Spleen (tissue), 11 donors: ENCODE data around the gene TTF2. TPM values are rescaled to one million over a fixed set of nuclear protein-coding genes. Genes with fewer than 3 reads are reported as not detected.

Source experiments
- DNase-seq: peaks from one replicate; pipeline ENCODE4 v3.0.0-alpha.2; 2020
- H3K27ac ChIP-seq, 8 donors: fragments of 200-600 bp; sonication (generic) in 7 of 8; 1 replicate in 4 of 8; 2 replicates in 4 of 8; pipeline versions ENCODE4 v1.5.0 to v1.8.0; 2016 to 2021; ENCODE audit warnings: inconsistent platforms in 4 of 8, mild to moderate bottlenecking in 4 of 8, moderate library complexity in 1 of 8
- H3K27me3 ChIP-seq, 7 donors: fragments of 200-600 bp; sonication (generic) in 6 of 7; replicated peaks in 1 of 7; 1 replicate in 4 of 7; 2 replicates in 3 of 7; pipeline versions ENCODE4 v1.5.0 to v1.8.0; 2016 to 2021; ENCODE audit warnings: inconsistent platforms in 3 of 7, mild to moderate bottlenecking in 1 of 7
- H3K36me3 ChIP-seq, 6 donors: fragments of 200-600 bp; sonication (generic) in 5 of 6; 1 replicate in 4 of 6; 2 replicates in 2 of 6; pipeline versions ENCODE4 v1.5.0 to v1.8.0; 2016 to 2021; ENCODE audit warnings: inconsistent platforms in 2 of 6
- H3K4me1 ChIP-seq, 6 donors: fragments of 200-600 bp; sonication (generic) in 5 of 6; 1 replicate in 3 of 6; 2 replicates in 3 of 6; pipeline versions ENCODE4 v1.5.0 to v1.8.0; 2016 to 2021; ENCODE audit warnings: inconsistent platforms in 3 of 6
- H3K4me3 ChIP-seq, 8 donors: fragments of 200-600 bp; sonication (generic) in 7 of 8; 1 replicate in 4 of 8; 2 replicates in 4 of 8; pipeline versions ENCODE4 v1.5.0 to v1.8.0; 2016 to 2021; ENCODE audit warnings: inconsistent platforms in 4 of 8, mild to moderate bottlenecking in 4 of 8, moderate library complexity in 2 of 8
- H3K9me3 ChIP-seq, 8 donors: fragments of 200-600 bp; sonication (generic) in 7 of 8; 1 replicate in 4 of 8; 2 replicates in 4 of 8; pipeline versions ENCODE4 v1.5.0 to v1.8.0; 2016 to 2021; ENCODE audit warnings: inconsistent platforms in 4 of 8
- CTCF ChIP-seq, 11 experiments: fragments of 200-600 bp in 7 of 11; fragments of 450-650 bp in 4 of 11; sonication (generic) in 4 of 11; IDR thresholded peaks in 8 of 11; conservative IDR thresholded peaks in 3 of 11; 1 replicate in 7 of 11; 2 replicates in 4 of 11; pipeline versions ENCODE4 v1.4.0 to v1.8.0; 2016 to 2021; ENCODE audit warnings: antibody characterized with exemption in 11 of 11, inconsistent platforms in 4 of 11, mild to moderate bottlenecking in 1 of 11
- POLR2A ChIP-seq, 3 donors: fragments of 450-650 bp; IDR thresholded peaks; one replicate each; pipeline ENCODE4 v1.5.1; 2017; ENCODE audit warnings: antibody characterized with exemption in 3 of 3, mild to moderate bottlenecking in 1 of 3
- POLR2AphosphoS5 ChIP-seq, 3 donors: sonication (generic); formaldehyde crosslinking; IDR thresholded peaks; one replicate each; pipeline ENCODE4 v1.5.1; 2017; ENCODE audit warnings: antibody characterized with exemption in 3 of 3
- whole genome bisulfite sequencing, 5 donors: extraction: QIAGEN DNeasy Blood & Tissue Kit in 3 of 5; methylation state at CpG; one replicate each; pipeline versions ENCODE4 v1.1.5 to v1.1.7; 2013 to 2018; 5-methylcytosine and 5-hydroxymethylcytosine counted together
- intact Hi-C: fragments of 100-400 bp; cut with DNase I; formaldehyde crosslinking; loops from one replicate; pipeline ENCODE4 v1.15.0; 2023; ENCODE audit warnings: low total_unique reads
- polyA plus RNA-seq, 3 donors: library from polyadenylated mRNA; stranded (reverse); fragments of 200-250 nt; gene quantifications; one replicate each; pipeline ENCODE4 v1.2.1, GENCODE V29; 2013
- total RNA-seq, 7 donors: library from RNA; depleted of rRNA in 3 of 7; stranded (reverse); fragments of >200 nt in 3 of 7; fragmentation: NEBNext Ultra II Directional in 4 of 7; extraction: Animal tissue kit (Norgen Biotek cat#: 25700) in 4 of 7; gene quantifications; one replicate each; pipeline versions ENCODE4 v1.1.0 to v1.2.1, GENCODE V29; 2016 to 2021
- donor health status: healthy with polysubstance abuse.
- donor health status: DM: no; HTN: no; CAD: no; lungs with moderate emphysema.
- donor health status: DM: no; HTN: no; CAD: no.
- donor health status: Bipolar disorder and iron deficiency.
- donor health status: healthy.
- donor health status: DM: no; HTN: no; CAD: no.
- donor health status: DM: yes; HTN: yes; CAD: no.

TTF2 gene
- total and polyA plus RNA-seq, 10 donors: 4.8 to 36.1 (median 23.0) TPM

GRCh38 chr1:117015724-117016123 lies 44.4 kb upstream of the TTF2 start:
- H3K27ac ChIP-seq: no peak overlapping the region
- 85 to 96% (median 87%) methylated on average over 3 of the region's 3 CpGs for WGBS, 5 donors
- no peak for DNase-seq
- intact Hi-C loops: no loop called here
- H3K27me3 ChIP-seq: no peaks in the 10 kb centered on the region
- H3K9me3 ChIP-seq: no peaks in the 10 kb centered on the region
- peaks cover 0 to 20% (median 0%) of the 10 kb centered on the region in 6 donors for H3K36me3 ChIP-seq
- H3K4me3 ChIP-seq: no peak overlapping the region
- no peak for TF ChIP-seq POLR2A (IDR thresholded peaks at IDR 0.05)
- no peak for TF ChIP-seq CTCF (IDR thresholded peaks at IDR 0.05 in 8 of 11, conservative IDR thresholded peaks at IDR 0.05 in 3 of 11)
- TF ChIP-seq POLR2AphosphoS5 (IDR thresholded peaks at IDR 0.05): no peak
- no peaks in the 10 kb centered on the region for H3K4me1 ChIP-seq

GRCh38 chr1:117017062-117017461 lies 43.1 kb upstream of the TTF2 start:
- DNase-seq: no peak
- Histone ChIP-seq H3K27me3 (no peaks in the 10 kb centered on the region), H3K4me3 (no peak overlapping the region), H3K4me1 (no peaks in the 10 kb centered on the region), H3K27ac (no peak overlapping the region), H3K9me3 (no peaks in the 10 kb centered on the region), H3K36me3 (peaks cover 0 to 10% (median 0%) of the 10 kb centered on the region in 6 donors)
- WGBS, 5 donors: 67 to 82% (median 75%) methylated on average over 4 of the region's 4 CpGs
- intact Hi-C loops: no loop called here
- TF ChIP-seq POLR2A (IDR thresholded peaks at IDR 0.05) (no peak), POLR2AphosphoS5 (IDR thresholded peaks at IDR 0.05) (no peak), CTCF (IDR thresholded peaks at IDR 0.05 in 8 of 11, conservative IDR thresholded peaks at IDR 0.05 in 3 of 11) (no peak)

GRCh38 chr1:117017648-117018047 lies 42.5 kb upstream of the TTF2 start:
- intact Hi-C loops: no loop called here
- DNase-seq: no peak
- WGBS, 5 donors: 32 to 57% (median 46%) methylated on average over 3 of the region's 3 CpGs

GRCh38 chr1:117020526-117021156 lies 39.5 kb upstream of the TTF2 start:
- H3K27ac ChIP-seq: no peak overlapping the region
- TF ChIP-seq POLR2A (IDR thresholded peaks at IDR 0.05) (no peak), CTCF (IDR thresholded peaks at IDR 0.05 in 8 of 11, conservative IDR thresholded peaks at IDR 0.05 in 3 of 11) (no peak), POLR2AphosphoS5 (IDR thresholded peaks at IDR 0.05) (no peak)
- H3K27me3 ChIP-seq: no peaks in the 10 kb centered on the region
- intact Hi-C loops: no loop called here
- no peak for DNase-seq
- H3K4me3 ChIP-seq: no peak overlapping the region
- peaks cover 0 to 20% (median 0%) of the 10 kb centered on the region in 6 donors for H3K36me3 ChIP-seq
- 37 to 71% (median 46%) methylated on average over 1 of the region's 1 CpG for WGBS, 5 donors
- H3K4me1 ChIP-seq: no peaks in the 10 kb centered on the region
- no peaks in the 10 kb centered on the region for H3K9me3 ChIP-seq

More at GRCh38 chr1:117017648-117018047, 42.5 kb upstream of the TTF2 start:
- Histone ChIP-seq H3K9me3 (no peaks in the 10 kb centered on the region), H3K36me3 (peaks cover 0 to 12% (median 0%) of the 10 kb centered on the region in 6 donors), H3K4me3 (no peak overlapping the region), H3K27ac (no peak overlapping the region), H3K27me3 (no peaks in the 10 kb centered on the region), H3K4me1 (no peaks in the 10 kb centered on the region)
- TF ChIP-seq POLR2AphosphoS5 (IDR thresholded peaks at IDR 0.05): no peak
